Measurements from ENCODE around the gene NUBP2. TPM values are rescaled to one million over a fixed set of nuclear protein-coding genes. Genes with fewer than 3 reads are reported as not detected.
A peak's percentile ranks its signal among the peaks of the same experiment; 100 is the strongest.

NUBP2 gene
- total RNA-seq, 1 experiment from 2014 or later: 103 TPM

DNA sequence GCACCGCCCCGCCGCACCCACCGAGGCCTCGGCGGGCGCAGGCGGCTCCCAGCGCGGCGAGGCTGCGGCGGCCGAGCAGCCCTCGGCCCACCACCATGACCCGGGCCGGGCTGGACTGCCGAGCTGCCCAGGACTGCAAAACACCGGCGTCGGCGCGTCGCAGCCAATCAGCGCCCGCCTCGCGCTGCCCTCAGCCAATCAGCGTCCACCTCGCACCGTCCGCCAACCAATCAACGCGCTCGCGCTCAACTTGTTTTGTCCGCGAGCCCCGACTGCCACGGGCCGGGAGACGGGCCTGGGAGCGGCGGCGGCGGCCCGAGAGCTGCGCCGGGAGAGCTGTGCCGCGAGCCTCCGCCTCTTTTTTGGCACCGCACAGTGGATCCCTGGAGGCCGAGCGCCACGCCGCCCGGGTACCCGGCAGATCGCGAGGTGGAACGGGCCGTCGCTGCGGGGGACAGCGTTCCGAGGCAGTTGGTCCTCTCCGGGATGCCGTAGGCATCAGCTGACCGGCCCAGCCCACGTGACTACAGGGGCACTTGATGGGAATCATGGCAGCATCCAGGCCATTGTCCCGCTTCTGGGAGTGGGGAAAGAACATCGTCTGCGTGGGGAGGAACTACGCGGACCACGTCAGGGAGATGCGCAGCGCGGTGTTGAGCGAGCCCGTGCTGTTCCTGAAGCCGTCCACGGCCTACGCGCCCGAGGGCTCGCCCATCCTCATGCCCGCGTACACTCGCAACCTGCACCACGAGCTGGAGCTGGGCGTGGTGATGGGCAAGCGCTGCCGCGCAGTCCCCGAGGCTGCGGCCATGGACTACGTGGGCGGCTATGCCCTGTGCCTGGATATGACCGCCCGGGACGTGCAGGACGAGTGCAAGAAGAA is 44.2 kb downstream of the NUBP2 start, which contains the start of the genes FAHD1 and HAGH (continued):
- TF ChIP-seq REST (IDR thresholded peaks at IDR 0.05; ENCODE audit: low read depth) (no peak), FOSL1 (IDR thresholded peaks at IDR 0.05; ENCODE audit: low read depth) (no peak)

- Histone ChIP-seq H4K20me1 (ENCODE audit: insufficient read depth) (peaks cover 5% of the 10 kb centered on the region; the same call in 1 of the 2 replicates), H3K27me3 (ENCODE audit: insufficient read depth, low read length) (no peaks in the 10 kb centered on the region), H3K4me1 (ENCODE audit: control insufficient read depth in 1 of 2, insufficient read depth in 2 of 2, low read length in 2 of 2) (peaks cover 14 to 17% of the 10 kb centered on the region in 2 experiments), H3K36me3 (ENCODE audit: control insufficient read depth in 1 of 2, insufficient read depth in 2 of 2, low read length in 2 of 2) (0 out of 4 replicates have a peak, but pooled peaks cover 0 to 7% of the 10 kb centered on the region in 2 experiments), H3K9ac (ENCODE audit: low read length) (peak overlapping the region; percentile 69), H3K9me2 (ENCODE audit: insufficient read depth) (no peaks in the 10 kb centered on the region), H3K79me2 (ENCODE audit: insufficient read depth, low read length) (peaks cover 33% of the 10 kb centered on the region), H2AFZ (ENCODE audit: low read depth, low read length, poor library complexity, severe bottlenecking) (no peak overlapping the region), H3K9me3 (ENCODE audit: control insufficient read depth in 1 of 2, insufficient read depth in 1 of 2, low read depth in 1 of 2, low read length in 2 of 2) (no peaks in the 10 kb centered on the region), H3K4me3 (replicated peaks in 1 of 2; ENCODE audit: low read depth in 1 of 2, low read length in 2 of 2) (peak overlapping the region; percentile 90 to 98), H3K27ac (ENCODE audit: low read depth, low read length) (0 out of 2 replicates have a peak overlapping the region, but pooled peaks have one; percentile 80), H3K4me2 (ENCODE audit: low read length) (peak overlapping the region; percentile 73)
- ChIA-PET POLR2A (no interaction called here), RAD21 (ENCODE audit: low non-redundant PET in 1 of 2, low total read pairs in 2 of 2, uncharacterized antibody in 2 of 2, unreplicated experiment in 2 of 2) (no interaction called here), CTCF (no interaction called here)
- intact Hi-C loops (cut with micrococcal nuclease): no loop called here
- DNase-seq (ENCODE audit: low read depth, low spot score) (no peak), ATAC-seq (no peak)
- BruUV-seq (replicated peaks): no TSS peak
- TF ChIP-seq POLR2A (IDR thresholded peaks at IDR 0.05; ENCODE audit: borderline replicate concordance, extremely low read depth, insufficient read depth, insufficient read length) (no peak), EZH2 (IDR thresholded peaks at IDR 0.05) (no peak), YY1 (IDR thresholded peaks at IDR 0.05; ENCODE audit: extremely low read depth, insufficient replicate concordance, low read depth, low read length) (no peak), SIN3A (IDR thresholded peaks at IDR 0.05; ENCODE audit: low read depth) (no peak), ELF1 (IDR thresholded peaks at IDR 0.05; ENCODE audit: borderline replicate concordance, low read depth) (no peak), JUND (IDR thresholded peaks at IDR 0.05) (no peak), POLR2AphosphoS5 (IDR thresholded peaks at IDR 0.05; ENCODE audit: low read depth, low read length) (no peak), SRF (IDR thresholded peaks at IDR 0.05; ENCODE audit: low read depth) (no peak), CBX3 (IDR thresholded peaks at IDR 0.05; ENCODE audit: low read depth) (no peak), ZFX (IDR thresholded peaks at IDR 0.05) (no peak), ZNF274 (IDR thresholded peaks at IDR 0.05; ENCODE audit: low read depth, low read length) (no peak), SP1 (IDR thresholded peaks at IDR 0.05; ENCODE audit: low read depth) (no peak), EGR1 (IDR thresholded peaks at IDR 0.05; ENCODE audit: low read depth) (no peak)
- TF ChIP-seq, protein P1, sequence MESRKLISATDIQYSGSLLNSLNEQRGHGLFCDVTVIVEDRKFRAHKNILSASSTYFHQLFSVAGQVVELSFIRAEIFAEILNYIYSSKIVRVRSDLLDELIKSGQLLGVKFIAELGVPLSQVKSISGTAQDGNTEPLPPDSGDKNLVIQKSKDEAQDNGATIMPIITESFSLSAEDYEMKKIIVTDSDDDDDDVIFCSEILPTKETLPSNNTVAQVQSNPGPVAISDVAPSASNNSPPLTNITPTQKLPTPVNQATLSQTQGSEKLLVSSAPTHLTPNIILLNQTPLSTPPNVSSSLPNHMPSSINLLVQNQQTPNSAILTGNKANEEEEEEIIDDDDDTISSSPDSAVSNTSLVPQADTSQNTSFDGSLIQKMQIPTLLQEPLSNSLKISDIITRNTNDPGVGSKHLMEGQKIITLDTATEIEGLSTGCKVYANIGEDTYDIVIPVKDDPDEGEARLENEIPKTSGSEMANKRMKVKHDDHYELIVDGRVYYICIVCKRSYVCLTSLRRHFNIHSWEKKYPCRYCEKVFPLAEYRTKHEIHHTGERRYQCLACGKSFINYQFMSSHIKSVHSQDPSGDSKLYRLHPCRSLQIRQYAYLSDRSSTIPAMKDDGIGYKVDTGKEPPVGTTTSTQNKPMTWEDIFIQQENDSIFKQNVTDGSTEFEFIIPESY (IDR thresholded peaks at IDR 0.05; ENCODE audit: extremely low read depth, insufficient replicate concordance, low read length): no peak
These were observed 46.1 kb downstream of the NUBP2 start for GRCh38 chr16:1828645-1829410.
